SU-DHL-6 (cell line): ENCODE results near the gene RASA1.
"Not testable (repeated sequence)": the region's sequence is repeated elsewhere in the genome, so short reads cannot be mapped to it uniquely, and the experiment has no call there.

Source experiments
- H2AFZ ChIP-seq: fragments of 200-600 bp; sonication (generic); 2 replicates; pipeline ENCODE4 v1.6.1; 2014; ENCODE audit warnings: low read depth, mild to moderate bottlenecking, moderate library complexity, mixed read lengths, antibody characterized with exemption, low read length; ENCODE audit not compliant: severe bottlenecking
- H3F3A ChIP-seq: fragments of 200-600 bp; shearing (Covaris generic); 2 replicates; pipeline ENCODE4 v1.6.0; 2016; ENCODE audit warnings: antibody characterized with exemption, mild to moderate bottlenecking; ENCODE audit not compliant: insufficient read depth
- H3K27ac ChIP-seq: fragments of 200-600 bp; sonication (generic); 2 replicates; pipeline ENCODE4 v1.5.1; 2016; ENCODE audit warnings: low read depth, mild to moderate bottlenecking, low read length, moderate library complexity, mixed read lengths
- H3K27me3 ChIP-seq: fragments of 200-600 bp; sonication (generic), shearing (Covaris generic); 2 replicates; pipeline ENCODE4 v1.6.0; 2014; ENCODE audit warnings: mild to moderate bottlenecking, low read length
- H3K36me3 ChIP-seq: fragments of 200-600 bp; sonication (generic); 2 replicates; pipeline ENCODE4 v1.6.1; 2014; ENCODE audit warnings: mild to moderate bottlenecking, low read length, mixed read lengths
- H3K4me2 ChIP-seq: fragments of 300-600, 200-600 bp; shearing (Covaris generic), sonication (generic); 2 replicates; pipeline ENCODE4 v1.6.0; 2014; ENCODE audit warnings: low read length, low read depth, mild to moderate bottlenecking; ENCODE audit not compliant: poor library complexity, severe bottlenecking
- H3K4me3 ChIP-seq: fragments of 200-600 bp; sonication (generic); 2 replicates; pipeline ENCODE4 v1.5.1; 2014; ENCODE audit warnings: antibody characterized with exemption, low read length, mild to moderate bottlenecking, mixed read lengths; ENCODE audit not compliant: insufficient read depth, poor library complexity, severe bottlenecking
- H3K79me2 ChIP-seq: fragments of 200-600 bp; sonication (generic); 2 replicates; pipeline ENCODE4 v1.6.1; 2014; ENCODE audit warnings: mild to moderate bottlenecking, low read length, moderate library complexity; ENCODE audit not compliant: insufficient read depth
- H3K9ac ChIP-seq: fragments of 200-600 bp; sonication (generic); 2 replicates; pipeline ENCODE4 v1.7.0; 2014; ENCODE audit warnings: mild to moderate bottlenecking, low read length
- H3K9me2 ChIP-seq: fragments of 200-600 bp; sonication (generic); replicated peaks from 2 replicates; pipeline ENCODE4 v1.6.1; 2014; ENCODE audit warnings: low read length; ENCODE audit not compliant: insufficient read depth
- H3K9me3 ChIP-seq: fragments of 200-600 bp; sonication (generic); 2 replicates; pipeline ENCODE4 v1.6.1; 2014; ENCODE audit warnings: low read length, mixed read lengths; ENCODE audit not compliant: insufficient read depth
- H4K20me1 ChIP-seq: fragments of 200-600 bp; sonication (generic); 2 replicates; pipeline ENCODE4 v1.6.1; 2014; ENCODE audit warnings: low read depth, mild to moderate bottlenecking, antibody characterized with exemption, low read length, moderate library complexity, mixed read lengths
- CTCF ChIP-seq: fragments of 200-600 bp; sonication (generic); IDR thresholded peaks from one replicate; pipeline ENCODE4 v1.5.1; 2017; ENCODE audit warnings: antibody characterized with exemption, mild to moderate bottlenecking, low read length, moderate library complexity; ENCODE audit not compliant: insufficient read depth, poor library complexity, severe bottlenecking
- EZH2phosphoT487 ChIP-seq: fragments of 200-600 bp; sonication (generic), shearing (Covaris generic); conservative IDR thresholded peaks from 2 replicates; pipeline ENCODE4 v1.6.1; 2018; ENCODE audit warnings: mild to moderate bottlenecking, antibody characterized with exemption, low read length, moderate library complexity, mixed read lengths

Gene RASA1

DNA sequence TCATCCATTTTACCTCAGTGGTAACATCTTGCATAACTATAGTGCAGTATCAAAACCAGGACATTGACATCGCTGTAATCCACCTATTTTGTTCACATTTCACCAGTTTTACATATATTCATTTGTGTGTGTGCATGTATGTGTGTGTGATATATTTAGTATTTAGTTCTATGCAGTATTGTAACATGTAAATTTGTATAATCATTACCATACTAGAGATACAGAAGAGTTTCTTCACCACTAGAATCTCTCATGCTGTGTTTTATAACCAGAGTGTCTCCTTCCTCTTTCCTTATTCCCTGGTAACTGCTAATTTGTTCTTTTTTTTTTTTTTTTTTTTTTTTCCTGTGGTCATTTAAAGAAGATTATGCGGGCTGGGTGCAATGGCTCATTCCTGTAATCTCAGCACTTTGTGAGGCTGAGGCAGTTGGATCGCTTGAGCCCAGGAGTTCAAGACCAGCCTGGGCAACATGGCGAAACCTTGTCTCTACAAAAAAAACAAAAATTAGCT is 11.0 kb downstream of the RASA1 start:
- Histone ChIP-seq H3K79me2 (peaks cover 74% of the 10 kb centered on the region), H3K9me2 (no peaks in the 10 kb centered on the region), H3K9me3 (no peaks in the 10 kb centered on the region), H3F3A (no peaks in the 10 kb centered on the region), H2AFZ (no peak overlapping the region), H3K27me3 (no peaks in the 10 kb centered on the region), H3K4me2 (no peak overlapping the region), H3K36me3 (no peaks in the 10 kb centered on the region), H4K20me1 (no peaks in the 10 kb centered on the region; the same call in 1 of the 2 replicates), H3K9ac (no peak overlapping the region), H3K27ac (no peak overlapping the region), H3K4me3 (no peak overlapping the region)
- TF ChIP-seq EZH2phosphoT487 (no peak), CTCF (no peak)

- peaks cover 54% of the 10 kb centered on the region for H3K79me2 ChIP-seq
- 0 out of 2 replicates have a peak, but pooled peaks cover 3% of the 10 kb centered on the region for H3K36me3 ChIP-seq
- H3K9me3 ChIP-seq, result no peaks in the 10 kb centered on the region
- no peaks in the 10 kb centered on the region for H4K20me1 ChIP-seq
- H2AFZ ChIP-seq, result no peak overlapping the region
- no peak overlapping the region for H3K27ac ChIP-seq
- H3F3A ChIP-seq, result 0 out of 2 replicates have a peak, but pooled peaks cover 4% of the 10 kb centered on the region
- TF ChIP-seq EZH2phosphoT487 (no peak), CTCF (no peak)
- no peak overlapping the region for H3K4me2 ChIP-seq
- no peak overlapping the region for H3K9ac ChIP-seq
- H3K9me2 ChIP-seq, result no peaks in the 10 kb centered on the region
- H3K27me3 ChIP-seq, result no peaks in the 10 kb centered on the region
- H3K4me3 ChIP-seq, result no peak overlapping the region
Observed at GRCh38 chr5:87282269-87282668, 14.6 kb downstream of the RASA1 start.

DNA sequence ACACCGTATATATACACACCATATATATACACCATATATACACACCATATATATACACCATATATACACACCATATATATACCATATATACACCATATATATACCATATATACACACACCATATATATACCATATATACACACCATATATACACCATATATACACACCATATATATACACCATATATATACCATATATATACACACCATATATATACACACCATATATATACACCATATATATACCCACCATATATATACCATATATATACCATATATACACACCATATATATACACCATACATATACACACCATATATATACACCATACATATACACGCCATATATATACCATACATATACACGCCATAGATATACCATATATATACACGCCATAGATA is 19.6 kb downstream of the RASA1 start:
- not testable (repeated sequence) for H3K27ac ChIP-seq, H2AFZ ChIP-seq, H3F3A ChIP-seq, H3K36me3 ChIP-seq, H3K9ac ChIP-seq, H4K20me1 ChIP-seq, H3K4me3 ChIP-seq, H3K9me3 ChIP-seq, H3K27me3 ChIP-seq, H3K9me2 ChIP-seq, H3K4me2 ChIP-seq
- peaks cover 56% of the 10 kb centered on the region for H3K79me2 ChIP-seq

- Histone ChIP-seq H3F3A (no peaks in the 10 kb centered on the region), H3K9me2 (no peaks in the 10 kb centered on the region), H3K36me3 (no peaks in the 10 kb centered on the region), H3K4me2 (no peak overlapping the region), H3K4me3 (no peak overlapping the region), H3K27ac (no peak overlapping the region), H3K79me2 (peaks cover 67% of the 10 kb centered on the region), H3K27me3 (no peaks in the 10 kb centered on the region), H3K9me3 (no peaks in the 10 kb centered on the region), H4K20me1 (no peaks in the 10 kb centered on the region), H3K9ac (no peak overlapping the region), H2AFZ (no peak overlapping the region)
- no peak for TF ChIP-seq EZH2phosphoT487
- no peak for TF ChIP-seq CTCF
Observed at GRCh38 chr5:87298692-87299362, 31.1 kb downstream of the RASA1 start.
